Osteoblast (primary cell): ENCODE measurements around the gene GALNT16. TPM values are rescaled to one million over a fixed set of nuclear protein-coding genes. Genes with fewer than 3 reads are reported as not detected.
A peak's percentile ranks its signal among the peaks of the same experiment; 100 is the strongest.

Experiments used
- DNase-seq: peaks from one replicate; pipeline ENCODE4 v3.0.0; 2011; ENCODE audit warnings: low spot score, mixed read lengths; ENCODE audit not compliant: insufficient read length; ENCODE audit errors: missing footprints
- H2AFZ ChIP-seq: 2 replicates; pipeline ENCODE4 v1.6.0; 2011; ENCODE audit warnings: mild to moderate bottlenecking, low read length
- H3K27ac ChIP-seq: 2 replicates; pipeline ENCODE4 v1.5.1; 2011; ENCODE audit warnings: mild to moderate bottlenecking, low read depth, low read length, moderate library complexity
- H3K27me3 ChIP-seq: 2 replicates; pipeline ENCODE4 v1.6.0; 2012; ENCODE audit warnings: mild to moderate bottlenecking, control low read depth, inconsistent platforms, low read length, moderate library complexity; ENCODE audit not compliant: insufficient read depth
- H3K36me3 ChIP-seq: 2 replicates; pipeline ENCODE4 v1.5.1; 2011; ENCODE audit warnings: mild to moderate bottlenecking, low read length, control low read depth, moderate library complexity; ENCODE audit not compliant: insufficient read depth
- H3K4me1 ChIP-seq: 2 replicates; pipeline ENCODE4 v1.5.1; 2011; ENCODE audit warnings: mild to moderate bottlenecking, low read length, control low read depth, moderate library complexity; ENCODE audit not compliant: insufficient read depth
- H3K4me2 ChIP-seq: 2 replicates; pipeline ENCODE4 v1.6.0; 2011; ENCODE audit warnings: mild to moderate bottlenecking, low read length; ENCODE audit not compliant: insufficient read depth
- H3K4me3 ChIP-seq: fragments of 200-600 bp; sonication (generic); 3 replicates; pipeline ENCODE4 v1.5.1; 2012; ENCODE audit warnings: mild to moderate bottlenecking, low read length, inconsistent platforms; ENCODE audit not compliant: insufficient read depth
- H3K79me2 ChIP-seq: 2 replicates; pipeline ENCODE4 v1.6.0; 2012; ENCODE audit warnings: mild to moderate bottlenecking, low read length, control low read depth, inconsistent platforms; ENCODE audit not compliant: insufficient read depth
- H3K9me3 ChIP-seq: 2 replicates; pipeline ENCODE4 v1.5.1; 2011; ENCODE audit warnings: low read depth, low read length, control low read depth
- H4K20me1 ChIP-seq: 2 replicates; pipeline ENCODE4 v1.6.0; 2012; ENCODE audit warnings: mild to moderate bottlenecking, low read length, control low read depth; ENCODE audit not compliant: insufficient read depth
- CTCF ChIP-seq: IDR thresholded peaks from 2 replicates; pipeline ENCODE4 v1.5.1; 2011; ENCODE audit warnings: mild to moderate bottlenecking, low read depth, low read length, moderate library complexity; ENCODE audit errors: extremely low read depth
- total RNA-seq: library from RNA; depleted of rRNA; stranded (reverse); fragments of >200 nt; gene quantifications from 2 replicates; pipeline ENCODE4 v1.2.3, GENCODE V29; 2012

GALNT16 gene
- total RNA-seq, 1 donor: 4.0 TPM

- Histone ChIP-seq H2AFZ (peak overlapping the region; percentile 58), H3K79me2 (no peaks in the 10 kb centered on the region), H3K36me3 (no peaks in the 10 kb centered on the region), H3K4me1 (peaks cover 13% of the 10 kb centered on the region), H3K27me3 (no peaks in the 10 kb centered on the region), H3K4me3 (peak overlapping the region; percentile 6), H4K20me1 (no peaks in the 10 kb centered on the region), H3K9me3 (no peaks in the 10 kb centered on the region), H3K4me2 (peak overlapping the region; percentile 64), H3K27ac (peak overlapping the region; percentile 77)
- no peak for TF ChIP-seq CTCF
- DNase-seq: peak; percentile 99
These were observed 57.3 kb downstream of the GALNT16 start for GRCh38 chr14:69317102-69317755.

DNA sequence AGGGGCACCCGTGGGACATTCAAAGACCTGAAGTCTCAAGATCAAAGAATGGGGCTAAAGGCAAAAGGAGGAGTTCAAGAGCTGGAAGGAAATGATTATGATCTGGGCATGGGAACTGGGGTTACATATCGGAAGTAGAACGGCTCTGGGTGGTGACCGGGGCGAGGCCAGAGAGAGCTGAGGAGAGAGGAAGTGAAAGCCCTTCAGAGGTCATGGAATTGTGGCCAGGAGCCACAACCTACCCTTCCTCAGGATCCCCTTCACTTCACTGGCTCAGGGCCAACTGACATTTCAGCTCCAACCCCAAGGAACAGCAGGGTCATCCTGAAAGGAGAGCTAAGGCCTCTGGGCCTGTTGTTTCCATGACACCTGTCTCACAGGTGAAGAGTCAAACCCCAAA, 57.8 kb downstream of the GALNT16 start:
- no peaks in the 10 kb centered on the region for H3K36me3 ChIP-seq
- H4K20me1 ChIP-seq: no peaks in the 10 kb centered on the region
- H3K4me3 ChIP-seq: peak overlapping the region; percentile 6
- no peaks in the 10 kb centered on the region for H3K9me3 ChIP-seq
- H3K27ac ChIP-seq: peak overlapping the region; percentile 77
- no peak for DNase-seq
- peak overlapping the region; percentile 58 for H2AFZ ChIP-seq
- peaks cover 13% of the 10 kb centered on the region for H3K4me1 ChIP-seq
- TF ChIP-seq CTCF: no peak
- H3K79me2 ChIP-seq: no peaks in the 10 kb centered on the region
- H3K27me3 ChIP-seq: no peaks in the 10 kb centered on the region
- H3K4me2 ChIP-seq: peak overlapping the region; percentile 64

DNA sequence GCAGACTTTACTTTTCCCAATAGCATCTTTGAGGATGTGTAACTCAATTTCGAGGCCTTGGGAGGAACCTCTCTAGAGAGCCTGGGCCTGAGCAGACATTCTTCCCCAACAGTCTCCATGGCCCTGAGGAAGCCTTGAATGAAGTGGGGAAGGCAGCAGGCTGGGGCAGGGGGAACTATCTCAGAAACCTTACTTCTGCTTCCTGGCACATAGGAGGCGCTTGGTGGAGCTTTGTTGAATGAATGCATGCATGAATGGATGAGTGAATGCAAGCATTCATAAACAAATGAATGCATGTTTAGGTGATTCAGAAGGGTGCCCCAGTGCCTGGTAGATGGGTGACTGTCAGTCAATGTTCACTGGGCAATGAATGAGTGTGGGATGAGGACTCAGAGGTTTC, 58.3 kb downstream of the GALNT16 start:
- peak; percentile 45 for DNase-seq
- TF ChIP-seq CTCF: no peak
- Histone ChIP-seq H3K36me3 (no peaks in the 10 kb centered on the region), H3K4me1 (peaks cover 13% of the 10 kb centered on the region), H3K9me3 (no peaks in the 10 kb centered on the region), H3K4me2 (no peak overlapping the region), H3K4me3 (no peak overlapping the region), H3K79me2 (no peaks in the 10 kb centered on the region), H3K27ac (no peak overlapping the region), H4K20me1 (no peaks in the 10 kb centered on the region), H2AFZ (no peak overlapping the region), H3K27me3 (no peaks in the 10 kb centered on the region)

DNA sequence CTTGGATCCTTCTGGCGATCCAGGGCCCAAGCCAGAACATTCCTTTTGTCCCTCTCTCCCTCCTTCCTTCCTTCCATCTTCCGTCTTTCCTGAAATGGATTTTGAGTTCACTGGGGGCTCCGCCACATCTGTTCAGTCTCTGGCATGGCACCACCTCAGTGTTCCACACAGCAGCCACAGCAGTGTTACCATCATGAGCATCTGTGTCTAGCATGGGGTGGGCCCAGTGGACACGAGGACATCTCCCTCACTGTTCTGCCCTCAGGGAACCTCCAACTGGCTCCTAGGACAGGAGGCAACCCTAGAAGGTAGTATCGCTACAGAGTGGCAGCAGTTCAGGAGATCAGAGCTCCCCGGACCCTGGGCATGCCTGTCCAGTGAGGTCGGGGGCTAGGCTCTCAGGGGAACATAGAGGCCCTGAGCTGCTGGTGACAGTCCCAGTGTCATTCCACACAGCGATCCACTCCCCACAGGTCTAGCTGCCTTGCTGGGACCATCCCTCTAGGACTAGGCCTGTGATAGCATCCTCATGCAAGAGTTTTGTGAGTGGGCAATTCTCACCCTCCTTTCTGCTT, 59.0 kb downstream of the GALNT16 start:
- peak; percentile 45 for DNase-seq
- no peak overlapping the region for H3K4me2 ChIP-seq
- no peaks in the 10 kb centered on the region for H3K9me3 ChIP-seq
- no peaks in the 10 kb centered on the region for H3K27me3 ChIP-seq
- no peak overlapping the region for H3K4me3 ChIP-seq
- no peaks in the 10 kb centered on the region for H3K36me3 ChIP-seq
- no peak overlapping the region for H2AFZ ChIP-seq
- no peaks in the 10 kb centered on the region for H3K79me2 ChIP-seq
- H4K20me1 ChIP-seq: no peaks in the 10 kb centered on the region
- no peak overlapping the region for H3K27ac ChIP-seq
- TF ChIP-seq CTCF: no peak
- H3K4me1 ChIP-seq: peaks cover 13% of the 10 kb centered on the region
